Erythroblast (primary cell): ENCODE results near the gene EN2.

Experiments used
- GATA1 ChIP-seq: IDR thresholded peaks from 2 replicates; pipeline ENCODE4 v1.6.1; 2011; ENCODE audit warnings: low read depth, mild to moderate bottlenecking, control low read depth, low read length, moderate library complexity
- POLR2A ChIP-seq: IDR thresholded peaks from 2 replicates; pipeline ENCODE4 v1.6.1; 2011; ENCODE audit warnings: mild to moderate bottlenecking, low read length

DNA sequence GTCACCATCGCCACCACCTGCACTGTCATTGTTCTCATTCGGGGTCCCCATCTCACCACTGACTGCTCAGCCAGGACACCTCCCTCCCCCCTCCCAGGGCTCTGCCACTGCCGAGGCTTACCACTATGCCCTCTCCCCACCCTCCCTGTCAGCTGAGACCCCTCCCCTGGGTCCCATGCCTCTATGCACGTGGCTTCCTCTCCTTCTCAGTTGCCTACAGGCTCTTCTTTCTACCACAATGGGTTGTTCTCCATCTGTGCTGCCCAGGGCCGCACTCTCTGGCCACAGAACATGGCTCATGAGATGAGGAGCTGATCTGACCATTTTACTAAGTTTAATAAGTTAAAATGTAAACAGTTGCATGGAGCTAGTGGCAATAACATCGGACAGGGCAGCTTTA, 16.1 kb upstream of the EN2 start:
- TF ChIP-seq POLR2A (no peak), GATA1 (no peak)
